MCF 10A (cell line): Measurements from ENCODE around the gene ZFAND3. TPM values are rescaled to one million over a fixed set of nuclear protein-coding genes. Genes with fewer than 3 reads are reported as not detected.

Experiments used
- BruUV-seq: library from RNA; stranded (reverse); fragments of 400-500 nt; replicated peaks from 2 replicates; lab custom pipeline; 2021; lab: Mats Ljungman, UMichigan
- CTCF ChIA-PET: fragments of 300-600 bp; sonication (Branson Sonifier 250); formaldehyde crosslinking; extraction: SDS; loops from one replicate; lab custom pipeline; 2021; ENCODE audit warnings: antibody characterized with exemption, inconsistent platforms; lab: Yijun Ruan, JAX
- POLR2A ChIA-PET: fragments of 300-600, 350-650 bp; sonication (Branson Sonifier 250); formaldehyde crosslinking; extraction: SDS; loops from one replicate; lab custom pipeline; 2020; ENCODE audit warnings: antibody characterized with exemption, inconsistent platforms; lab: Yijun Ruan, JAX
- DNase-seq: peaks from one replicate; pipeline ENCODE4 v3.0.0-alpha.2; 2018; ENCODE audit not compliant: unreplicated experiment
- H3K27ac Mint-ChIP-seq: one replicate; pipeline ENCODE4 v1.8.0; 2022; ENCODE audit warnings: mild to moderate bottlenecking, low read depth, mixed read lengths; ENCODE audit not compliant: unreplicated experiment
- H3K27me3 Mint-ChIP-seq: one replicate; pipeline ENCODE4 v1.8.0; 2022; ENCODE audit warnings: mixed read lengths; ENCODE audit not compliant: insufficient read depth, unreplicated experiment
- H3K36me3 Mint-ChIP-seq: one replicate; pipeline ENCODE4 v1.8.0; 2022; ENCODE audit warnings: mild to moderate bottlenecking, moderate library complexity, mixed read lengths; ENCODE audit not compliant: insufficient read depth, unreplicated experiment
- H3K4me1 Mint-ChIP-seq: one replicate; pipeline ENCODE4 v1.8.0; 2022; ENCODE audit warnings: mixed read lengths; ENCODE audit not compliant: insufficient read depth, unreplicated experiment
- H3K4me3 Mint-ChIP-seq: one replicate; pipeline ENCODE4 v1.8.0; 2022; ENCODE audit warnings: mild to moderate bottlenecking, moderate library complexity, mixed read lengths; ENCODE audit not compliant: unreplicated experiment
- H3K9me3 Mint-ChIP-seq: one replicate; pipeline ENCODE4 v1.8.0; 2022; ENCODE audit warnings: mixed read lengths; ENCODE audit not compliant: unreplicated experiment
- intact Hi-C: fragments of 100-400 bp; cut with micrococcal nuclease; formaldehyde crosslinking; loops from 2 replicates; pipeline ENCODE4 v1.14.1; 2022
- total RNA-seq: library from RNA; stranded (reverse); gene quantifications from 2 replicates; pipeline ENCODE4 v1.2.3, GENCODE V29; 2022
- TF ChIP-seq, protein P1 (sequence below): fragments of 200-600 bp; IDR thresholded peaks from one replicate; pipeline ENCODE4 v1.8.0; 2022; ENCODE audit warnings: antibody characterized with exemption, mild to moderate bottlenecking; ENCODE audit not compliant: unreplicated experiment

Gene ZFAND3
- total RNA-seq, 1 experiment from 2014 or later = 100 TPM

DNA sequence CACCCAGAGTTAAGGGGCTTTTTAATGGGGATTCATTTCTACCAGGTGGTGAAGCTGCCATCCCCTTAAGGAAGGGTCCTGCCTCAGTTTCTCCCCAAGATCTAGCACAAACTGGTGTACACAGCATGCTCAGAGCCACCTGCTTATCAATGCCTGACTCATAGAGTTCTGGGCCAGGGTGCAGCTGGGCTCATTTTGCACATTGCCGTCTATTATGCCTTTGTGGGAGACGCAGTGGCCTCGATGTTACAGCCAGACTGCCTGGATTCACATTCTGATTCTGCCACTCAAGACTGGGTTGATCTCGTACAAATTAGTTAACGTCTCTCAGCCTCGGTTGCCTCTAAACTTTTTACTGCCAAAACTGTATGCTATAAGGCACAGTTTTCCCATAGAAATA is 365.7 kb downstream of the ZFAND3 start:
- H3K27me3 Mint-ChIP-seq = no peaks in the 10 kb centered on the region
- ChIA-PET CTCF (no interaction called here), POLR2A (no interaction called here)
- no TSS peak for BruUV-seq
- no peak overlapping the region for H3K27ac Mint-ChIP-seq
- intact Hi-C loops = no loop called here
- no peak for DNase-seq
- H3K4me3 Mint-ChIP-seq = no peak overlapping the region
- peaks cover 6% of the 10 kb centered on the region for H3K36me3 Mint-ChIP-seq
- H3K9me3 Mint-ChIP-seq = no peaks in the 10 kb centered on the region
- H3K4me1 Mint-ChIP-seq = no peaks in the 10 kb centered on the region
- TF ChIP-seq, protein P1, sequence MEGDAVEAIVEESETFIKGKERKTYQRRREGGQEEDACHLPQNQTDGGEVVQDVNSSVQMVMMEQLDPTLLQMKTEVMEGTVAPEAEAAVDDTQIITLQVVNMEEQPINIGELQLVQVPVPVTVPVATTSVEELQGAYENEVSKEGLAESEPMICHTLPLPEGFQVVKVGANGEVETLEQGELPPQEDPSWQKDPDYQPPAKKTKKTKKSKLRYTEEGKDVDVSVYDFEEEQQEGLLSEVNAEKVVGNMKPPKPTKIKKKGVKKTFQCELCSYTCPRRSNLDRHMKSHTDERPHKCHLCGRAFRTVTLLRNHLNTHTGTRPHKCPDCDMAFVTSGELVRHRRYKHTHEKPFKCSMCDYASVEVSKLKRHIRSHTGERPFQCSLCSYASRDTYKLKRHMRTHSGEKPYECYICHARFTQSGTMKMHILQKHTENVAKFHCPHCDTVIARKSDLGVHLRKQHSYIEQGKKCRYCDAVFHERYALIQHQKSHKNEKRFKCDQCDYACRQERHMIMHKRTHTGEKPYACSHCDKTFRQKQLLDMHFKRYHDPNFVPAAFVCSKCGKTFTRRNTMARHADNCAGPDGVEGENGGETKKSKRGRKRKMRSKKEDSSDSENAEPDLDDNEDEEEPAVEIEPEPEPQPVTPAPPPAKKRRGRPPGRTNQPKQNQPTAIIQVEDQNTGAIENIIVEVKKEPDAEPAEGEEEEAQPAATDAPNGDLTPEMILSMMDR = no peak

- no peaks in the 10 kb centered on the region for H3K27me3 Mint-ChIP-seq
- TF ChIP-seq, protein P1 = no peak
- POLR2A ChIA-PET = no interaction called here
Measured at GRCh38 chr6:38185752-38186151, 366.2 kb downstream of the ZFAND3 start.

GRCh38 chr6:38187325-38187724 is 367.8 kb downstream of the ZFAND3 start:
- Mint-ChIP-seq H3K4me1 (no peaks in the 10 kb centered on the region), H3K36me3 (peaks cover 6% of the 10 kb centered on the region), H3K4me3 (no peak overlapping the region), H3K27ac (no peak overlapping the region), H3K27me3 (no peaks in the 10 kb centered on the region), H3K9me3 (no peaks in the 10 kb centered on the region)
- TF ChIP-seq, protein P1 = no peak
- CTCF ChIA-PET = interaction anchor here (0.7 kb wide), 1 partner anchor 369 kb away, joined by 4 read pairs; no protein-coding TSS in a partner anchor
- DNase-seq = no peak
- intact Hi-C loops = no loop called here
- POLR2A ChIA-PET = no interaction called here
- BruUV-seq = no TSS peak

More at GRCh38 chr6:38185752-38186151, 366.2 kb downstream of the ZFAND3 start:
- BruUV-seq = no TSS peak
- Mint-ChIP-seq H3K27ac (no peak overlapping the region), H3K4me1 (no peaks in the 10 kb centered on the region), H3K9me3 (no peaks in the 10 kb centered on the region), H3K4me3 (no peak overlapping the region), H3K36me3 (peaks cover 6% of the 10 kb centered on the region)
- intact Hi-C loops = no loop called here
- CTCF ChIA-PET = no interaction called here
- DNase-seq = no peak

- ChIA-PET POLR2A (no interaction called here), CTCF (interaction anchor here (0.6 kb wide), 2 partner anchors 463 to 586 kb away, joined by 3 read pairs; no protein-coding TSS in a partner anchor)
- no peak overlapping the region for H3K4me3 Mint-ChIP-seq
- H3K36me3 Mint-ChIP-seq = peaks cover 6% of the 10 kb centered on the region
- intact Hi-C loops = no loop called here
- H3K27me3 Mint-ChIP-seq = no peaks in the 10 kb centered on the region
- H3K4me1 Mint-ChIP-seq = no peaks in the 10 kb centered on the region
- H3K27ac Mint-ChIP-seq = no peak overlapping the region
- no peaks in the 10 kb centered on the region for H3K9me3 Mint-ChIP-seq
- BruUV-seq = no TSS peak
- TF ChIP-seq, protein P1 = no peak
- no peak for DNase-seq
Measured at GRCh38 chr6:38187811-38188590, 368.5 kb downstream of the ZFAND3 start.
